HEK293 (cell line): ENCODE measurements around the gene DHFR.

Source experiments
- BCL11A ChIP-seq: fragments of 450-650 bp; formaldehyde crosslinking; IDR thresholded peaks from 2 replicates; pipeline ENCODE4 v1.5.1; 2016; ENCODE audit warnings: low read depth, missing biosample characterization, missing genetic modification characterization
- CTCF ChIP-seq: fragments of 450-650 bp; formaldehyde crosslinking; IDR thresholded peaks from 2 replicates; pipeline ENCODE4 v1.5.1; 2016; ENCODE audit warnings: missing biosample characterization, missing genetic modification characterization
- GLI4 ChIP-seq: fragments of 450-650 bp; formaldehyde crosslinking; IDR thresholded peaks from 2 replicates; pipeline ENCODE4 v1.5.1; 2016; ENCODE audit warnings: missing biosample characterization, missing genetic modification characterization
- KLF1 ChIP-seq: fragments of 450-650 bp; formaldehyde crosslinking; IDR thresholded peaks from 2 replicates; pipeline ENCODE4 v1.5.1; 2016; ENCODE audit warnings: missing biosample characterization, missing genetic modification characterization
- MYNN ChIP-seq: fragments of 450-650 bp; formaldehyde crosslinking; IDR thresholded peaks from 2 replicates; pipeline ENCODE4 v1.5.1; 2016; ENCODE audit warnings: missing biosample characterization, missing genetic modification characterization, borderline replicate concordance
- PRDM10 ChIP-seq: fragments of 450-650 bp; formaldehyde crosslinking; IDR thresholded peaks from 2 replicates; pipeline ENCODE4 v1.5.1; 2016; ENCODE audit warnings: missing biosample characterization, missing genetic modification characterization
- REST ChIP-seq: fragments of 450-650 bp; formaldehyde crosslinking; IDR thresholded peaks from 2 replicates; pipeline ENCODE4 v1.5.1; 2016; ENCODE audit warnings: missing biosample characterization, missing genetic modification characterization
- YY1 ChIP-seq: fragments of 450-650 bp; formaldehyde crosslinking; IDR thresholded peaks from 2 replicates; pipeline ENCODE4 v1.5.1; 2018; ENCODE audit warnings: missing biosample characterization, missing genetic modification characterization
- ZBTB1 ChIP-seq: fragments of 450-650 bp; formaldehyde crosslinking; IDR thresholded peaks from 2 replicates; pipeline ENCODE4 v1.5.1; 2016; ENCODE audit warnings: missing biosample characterization, missing genetic modification characterization
- ZBTB48 ChIP-seq: fragments of 450-650 bp; formaldehyde crosslinking; IDR thresholded peaks from 2 replicates; pipeline ENCODE4 v1.5.1; 2016; ENCODE audit warnings: missing biosample characterization, missing genetic modification characterization
- ZNF133 ChIP-seq: fragments of 450-650 bp; formaldehyde crosslinking; IDR thresholded peaks from 2 replicates; pipeline ENCODE4 v1.5.1; 2016; ENCODE audit warnings: missing biosample characterization, missing genetic modification characterization
- ZNF350 ChIP-seq: fragments of 450-650 bp; formaldehyde crosslinking; IDR thresholded peaks from 2 replicates; pipeline ENCODE4 v1.5.0; 2017; ENCODE audit warnings: missing biosample characterization, mild to moderate bottlenecking, missing genetic modification characterization
- ZNF571 ChIP-seq: fragments of 450-650 bp; formaldehyde crosslinking; IDR thresholded peaks from 2 replicates; pipeline ENCODE4 v1.5.0; 2017; ENCODE audit warnings: missing biosample characterization, missing genetic modification characterization

- TF ChIP-seq ZBTB1 (tag by site-specific recombination) (no peak), CTCF (no peak), ZNF571 (tag by site-specific recombination) (no peak), BCL11A (no peak), ZNF133 (tag by site-specific recombination) (no peak), PRDM10 (tag by site-specific recombination) (no peak), GLI4 (no peak), KLF1 (tag by site-specific recombination) (no peak), ZBTB48 (tag by site-specific recombination) (no peak), REST (tag by site-specific recombination) (no peak), ZNF350 (no peak), MYNN (no peak), YY1 (tag by site-specific recombination) (no peak)
Observed at GRCh38 chr5:80607343-80607742, 47.4 kb downstream of the DHFR start.
